Astrocyte (in vitro differentiated cells and primary cell): ENCODE measurements around the gene ZDHHC20.

Experiments
- CTCF ChIP-seq: IDR thresholded peaks from 2 replicates; pipeline ENCODE4 v1.5.1; 2011; ENCODE audit warnings: low read depth, mild to moderate bottlenecking, inconsistent platforms, low read length, moderate library complexity; ENCODE audit not compliant: insufficient read depth
- EZH2 ChIP-seq: IDR thresholded peaks from 2 replicates; pipeline ENCODE4 v1.6.1; 2012; ENCODE audit warnings: mild to moderate bottlenecking, low read length, inconsistent platforms; ENCODE audit not compliant: insufficient read depth

- TF ChIP-seq CTCF, result no peak
- TF ChIP-seq EZH2, result no peak
Observed at GRCh38 chr13:21429211-21429610, 29.9 kb downstream of the ZDHHC20 start.
